KMS-11 (cell line): ENCODE measurements around the gene MRPS18B.

Source experiments
- H2AFZ ChIP-seq: fragments of 200-600 bp; sonication (generic); 2 replicates; pipeline ENCODE4 v1.6.1; 2016; ENCODE audit warnings: antibody characterized with exemption, mixed run types, low read depth
- H3K27ac ChIP-seq: fragments of 200-600 bp; sonication (generic); 2 replicates; pipeline ENCODE4 v1.6.1; 2016; ENCODE audit warnings: mild to moderate bottlenecking, mixed run types
- H3K27me3 ChIP-seq: fragments of 200-600 bp; sonication (generic); 2 replicates; pipeline ENCODE4 v1.6.1; 2017; ENCODE audit warnings: mild to moderate bottlenecking, low read depth, mixed run types, moderate library complexity; ENCODE audit not compliant: insufficient read depth
- H3K36me3 ChIP-seq: fragments of 200-600 bp; sonication (generic); 2 replicates; pipeline ENCODE4 v1.6.1; 2017; ENCODE audit warnings: mild to moderate bottlenecking, mixed run types; ENCODE audit not compliant: insufficient read depth
- H3K4me1 ChIP-seq: fragments of 200-600 bp; sonication (generic); 2 replicates; pipeline ENCODE4 v1.6.1; 2016; ENCODE audit warnings: mild to moderate bottlenecking, low read depth, mixed run types; ENCODE audit not compliant: poor library complexity, severe bottlenecking
- H3K4me2 ChIP-seq: fragments of 200-600 bp; sonication (generic); 2 replicates; pipeline ENCODE4 v1.7.0; 2016; ENCODE audit warnings: mild to moderate bottlenecking, mixed run types
- H3K4me3 ChIP-seq: fragments of 200-600 bp; sonication (generic); IDR thresholded peaks from 2 replicates; pipeline ENCODE4 v1.6.1; 2017; ENCODE audit warnings: low read depth, low read length, mixed read lengths; ENCODE audit not compliant: insufficient read depth
- H3K79me2 ChIP-seq: fragments of 200-600 bp; sonication (generic); 2 replicates; pipeline ENCODE4 v1.6.1; 2016; ENCODE audit warnings: low read depth, mixed run types; ENCODE audit not compliant: insufficient read depth
- H3K9ac ChIP-seq: fragments of 200-600 bp; sonication (generic); 2 replicates; pipeline ENCODE4 v1.6.1; 2016; ENCODE audit warnings: mild to moderate bottlenecking, mixed run types
- H4K20me1 ChIP-seq: fragments of 200-600 bp; sonication (generic); 2 replicates; pipeline ENCODE4 v1.6.1; 2016; ENCODE audit warnings: mild to moderate bottlenecking, mixed run types; ENCODE audit not compliant: insufficient read depth
- CTCF ChIP-seq: fragments of 200-600 bp; sonication (generic); conservative IDR thresholded peaks from 2 replicates; pipeline ENCODE4 v1.6.1; 2017; ENCODE audit warnings: low read depth, mild to moderate bottlenecking, antibody characterized with exemption, low read length, moderate library complexity, mixed read lengths

The MRPS18B gene

GRCh38 chr6:30599625-30600324 is 17.9 kb upstream of the MRPS18B start:
- H3K27me3 ChIP-seq, result no peaks in the 10 kb centered on the region
- peaks cover 3% of the 10 kb centered on the region for H3K4me1 ChIP-seq
- no peak overlapping the region for H3K4me2 ChIP-seq
- no peak for TF ChIP-seq CTCF
- H3K9ac ChIP-seq, result no peak overlapping the region
- H3K36me3 ChIP-seq, result peaks cover 9% of the 10 kb centered on the region; the same call in 1 of the 2 replicates
- H3K79me2 ChIP-seq, result no peaks in the 10 kb centered on the region
- H4K20me1 ChIP-seq, result peaks cover 5% of the 10 kb centered on the region; the same call in 1 of the 2 replicates
- H3K4me3 ChIP-seq, result no peak overlapping the region
- no peak overlapping the region for H2AFZ ChIP-seq
- no peak overlapping the region for H3K27ac ChIP-seq

- no peaks in the 10 kb centered on the region for H3K79me2 ChIP-seq
Observed at GRCh38 chr6:30600451-30600961, 17.1 kb upstream of the MRPS18B start.

GRCh38 chr6:30601436-30601814 is 16.2 kb upstream of the MRPS18B start:
- H3K4me1 ChIP-seq, result peaks cover 3% of the 10 kb centered on the region

More at GRCh38 chr6:30600451-30600961, 17.1 kb upstream of the MRPS18B start:
- Histone ChIP-seq H3K4me1 (peaks cover 3% of the 10 kb centered on the region), H3K4me3 (no peak overlapping the region), H3K9ac (no peak overlapping the region), H4K20me1 (peaks cover 5% of the 10 kb centered on the region; the same call in 1 of the 2 replicates), H2AFZ (no peak overlapping the region), H3K36me3 (peaks cover 12% of the 10 kb centered on the region; the same call in 1 of the 2 replicates), H3K4me2 (no peak overlapping the region), H3K27me3 (no peaks in the 10 kb centered on the region), H3K27ac (no peak overlapping the region)
- no peak for TF ChIP-seq CTCF

More at GRCh38 chr6:30601436-30601814, 16.2 kb upstream of the MRPS18B start:
- TF ChIP-seq CTCF, result no peak
- Histone ChIP-seq H3K79me2 (no peaks in the 10 kb centered on the region), H3K27me3 (no peaks in the 10 kb centered on the region), H3K27ac (no peak overlapping the region), H3K4me3 (no peak overlapping the region), H2AFZ (no peak overlapping the region), H4K20me1 (peaks cover 5% of the 10 kb centered on the region; the same call in 1 of the 2 replicates), H3K36me3 (peaks cover 19% of the 10 kb centered on the region; the same call in 1 of the 2 replicates), H3K9ac (no peak overlapping the region), H3K4me2 (no peak overlapping the region)
